T-helper 22 cell (primary cell): ENCODE measurements around the gene GAB4.
"Not testable (repeated sequence)": the region's sequence is repeated elsewhere in the genome, so short reads cannot be mapped to it uniquely, and the experiment has no call there.

Experiments
- DNase-seq: peaks from one replicate; pipeline ENCODE4 v3.0.0-alpha.2; 2020; ENCODE audit warnings: low read depth

The GAB4 gene, protein sequence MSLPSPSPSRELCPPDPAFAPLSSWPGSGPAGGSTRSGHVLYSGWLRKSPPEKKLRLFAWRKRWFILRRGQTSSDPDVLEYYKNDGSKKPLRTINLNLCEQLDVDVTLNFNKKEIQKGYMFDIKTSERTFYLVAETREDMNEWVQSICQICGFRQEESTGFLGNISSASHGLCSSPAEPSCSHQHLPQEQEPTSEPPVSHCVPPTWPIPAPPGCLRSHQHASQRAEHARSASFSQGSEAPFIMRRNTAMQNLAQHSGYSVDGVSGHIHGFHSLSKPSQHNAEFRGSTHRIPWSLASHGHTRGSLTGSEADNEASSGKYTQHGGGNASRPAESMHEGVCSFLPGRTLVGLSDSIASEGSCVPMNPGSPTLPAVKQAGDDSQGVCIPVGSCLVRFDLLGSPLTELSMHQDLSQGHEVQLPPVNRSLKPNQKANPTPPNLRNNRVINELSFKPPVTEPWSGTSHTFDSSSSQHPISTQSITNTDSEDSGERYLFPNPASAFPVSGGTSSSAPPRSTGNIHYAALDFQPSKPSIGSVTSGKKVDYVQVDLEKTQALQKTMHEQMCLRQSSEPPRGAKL

DNA sequence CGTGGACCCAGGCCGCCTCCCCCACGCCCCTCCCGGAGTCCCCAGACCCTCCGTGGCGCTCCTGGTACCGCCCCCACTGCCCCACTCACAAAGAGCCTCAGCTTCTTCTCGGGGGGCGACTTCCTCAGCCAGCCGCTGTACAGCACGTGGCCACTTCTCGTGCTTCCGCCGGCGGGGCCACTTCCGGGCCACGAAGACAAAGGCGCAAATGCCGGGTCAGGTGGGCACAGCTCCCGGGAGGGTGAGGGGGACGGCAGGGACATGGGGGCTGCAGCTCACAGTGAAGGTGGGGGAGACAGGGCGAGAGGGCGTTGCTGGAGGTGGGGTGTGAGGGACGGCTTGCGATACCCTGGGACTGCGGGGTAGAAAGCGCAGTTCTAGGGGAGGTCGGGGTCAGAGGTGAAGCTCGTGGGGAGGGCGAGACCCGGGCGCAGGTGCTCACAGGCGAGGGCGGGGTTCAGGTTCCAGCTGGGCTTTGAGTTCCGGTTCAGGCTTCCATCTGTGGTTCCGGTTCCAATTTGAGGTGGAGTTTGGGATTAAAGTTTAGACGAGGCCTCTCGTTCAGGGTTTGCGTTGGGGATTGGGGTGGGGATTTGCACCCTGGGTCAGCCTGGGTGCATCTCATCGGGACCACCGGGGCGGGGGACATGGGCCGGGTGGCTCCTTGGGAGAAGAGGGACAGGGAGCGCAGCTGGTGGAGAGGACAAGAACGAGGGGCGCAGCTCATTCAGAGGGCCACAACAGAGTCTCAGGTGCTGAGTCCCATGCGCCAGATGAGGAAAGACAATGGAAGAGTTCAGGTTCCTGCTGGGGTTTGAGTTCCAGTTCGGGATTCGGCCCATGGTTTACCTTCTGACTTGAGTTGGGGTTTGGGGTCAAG, at the start of gene GAB4:
TSS of gene GAB4 (minus strand) at position 371 of the 880 bp plus-strand sequence. CDS start at position 263, 108 bp downstream.
- no peak for DNase-seq

DNA sequence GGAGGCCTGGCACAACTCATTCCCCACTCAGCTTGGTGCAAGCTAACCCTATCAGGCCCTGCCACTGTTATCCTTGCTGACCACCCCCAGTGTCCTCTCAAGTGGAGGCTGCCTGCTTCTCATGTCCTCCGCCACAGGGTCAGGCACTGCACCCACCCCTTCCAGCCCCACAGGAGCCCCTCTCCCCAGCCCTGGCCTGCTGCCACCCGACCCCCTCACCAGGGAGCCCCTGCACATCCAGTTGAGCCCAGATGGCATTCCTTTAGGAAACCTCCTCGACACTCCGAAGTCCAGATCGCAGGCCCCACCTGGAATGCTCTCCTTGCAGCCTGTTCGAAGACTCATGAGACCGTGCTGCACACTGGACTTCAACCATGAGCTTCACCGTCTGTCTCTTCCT, 48.8 kb upstream of the GAB4 start:
- no peak for DNase-seq

DNA sequence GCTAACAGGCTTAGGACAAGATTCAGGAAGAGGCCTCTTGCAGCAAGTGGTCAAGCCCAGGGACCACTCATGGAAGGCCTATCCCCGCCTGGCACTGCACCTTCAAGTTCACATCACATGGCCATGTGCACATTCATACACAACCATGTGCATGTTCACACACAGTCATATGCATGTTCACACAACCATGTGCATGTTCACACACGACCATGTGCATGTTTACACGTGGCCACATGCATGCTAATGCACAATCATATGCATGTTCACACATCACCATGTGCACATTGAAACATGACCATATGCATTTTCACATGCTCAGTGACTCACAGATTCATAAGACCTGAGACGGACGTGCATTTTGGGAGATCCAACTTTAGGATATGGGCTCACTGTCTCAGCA, 48.0 kb upstream of the GAB4 start:
- DNase-seq = no peak

DNA sequence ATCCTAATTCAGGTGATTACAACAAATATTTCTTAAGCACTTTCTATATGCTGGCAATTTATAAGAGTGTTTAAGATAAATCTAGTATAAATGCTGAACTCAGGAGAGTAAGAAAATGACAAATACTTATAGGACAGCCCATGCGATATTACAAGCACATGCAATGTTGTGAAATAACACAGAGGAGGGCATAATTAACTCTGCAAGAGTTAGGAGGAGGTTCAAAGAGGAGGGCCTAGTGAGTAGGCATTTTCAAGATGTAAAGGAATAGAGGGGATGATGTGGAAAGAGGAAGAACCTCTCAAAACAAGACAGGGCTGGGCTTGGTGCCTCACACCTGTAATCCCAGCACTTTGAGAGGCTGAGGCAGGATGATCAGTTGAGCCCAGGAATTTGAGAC, 39.6 kb upstream of the GAB4 start:
- no peak for DNase-seq

DNA sequence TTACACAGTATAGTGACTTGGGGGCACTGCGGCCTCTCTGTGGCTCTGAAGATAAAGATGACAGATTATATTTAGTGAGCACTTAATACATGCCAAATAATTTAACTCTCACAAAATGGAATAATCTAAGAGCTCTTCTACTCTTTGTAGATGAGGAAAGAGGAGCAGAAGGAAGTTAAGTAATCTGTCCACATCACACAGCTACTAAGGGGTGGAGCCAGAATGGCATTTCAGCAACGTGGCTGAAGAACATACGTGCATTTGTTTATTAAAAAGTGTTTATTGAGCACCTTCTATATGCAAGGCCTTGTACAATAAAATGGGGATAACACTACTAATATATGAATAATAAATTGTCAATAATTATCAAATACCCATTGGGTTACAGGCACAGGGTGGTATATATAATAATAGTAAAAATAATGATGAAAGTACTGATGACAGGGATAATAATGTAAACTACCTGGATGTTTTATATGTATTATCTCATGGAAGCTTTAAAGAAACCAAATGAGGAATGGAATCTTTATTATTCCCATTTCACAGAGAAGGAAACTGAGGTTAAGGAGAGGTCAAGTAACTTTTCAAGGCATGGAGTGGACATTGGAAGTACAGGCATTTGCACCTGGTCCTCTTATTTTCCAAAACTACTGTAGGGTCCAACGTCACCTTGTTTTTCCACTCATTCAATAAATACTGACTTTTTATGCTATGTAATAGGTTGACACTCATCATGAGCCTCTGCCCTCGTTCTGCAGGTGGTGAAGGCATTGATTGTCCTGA, 38.7 kb upstream of the GAB4 start:
- no peak for DNase-seq

DNA sequence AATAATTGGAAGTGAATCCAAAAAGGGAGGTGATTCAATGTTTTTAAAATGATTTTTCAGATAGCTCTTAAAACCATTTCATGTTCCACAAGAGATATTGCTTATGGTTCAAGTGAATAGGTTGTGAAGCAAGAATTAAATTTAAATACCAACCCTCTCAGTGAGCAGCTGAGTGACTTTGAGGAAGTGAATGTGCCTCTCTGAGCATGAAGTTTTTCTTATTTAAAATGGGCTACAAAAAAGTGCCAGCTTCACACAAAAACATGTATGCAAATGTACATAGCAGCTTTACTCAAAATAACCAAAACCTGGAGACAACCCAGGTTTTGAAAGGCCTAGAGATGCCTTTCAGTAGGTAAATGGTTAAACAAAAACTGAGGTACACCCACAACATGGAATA, 35.5 kb upstream of the GAB4 start:
- DNase-seq = no peak

DNA sequence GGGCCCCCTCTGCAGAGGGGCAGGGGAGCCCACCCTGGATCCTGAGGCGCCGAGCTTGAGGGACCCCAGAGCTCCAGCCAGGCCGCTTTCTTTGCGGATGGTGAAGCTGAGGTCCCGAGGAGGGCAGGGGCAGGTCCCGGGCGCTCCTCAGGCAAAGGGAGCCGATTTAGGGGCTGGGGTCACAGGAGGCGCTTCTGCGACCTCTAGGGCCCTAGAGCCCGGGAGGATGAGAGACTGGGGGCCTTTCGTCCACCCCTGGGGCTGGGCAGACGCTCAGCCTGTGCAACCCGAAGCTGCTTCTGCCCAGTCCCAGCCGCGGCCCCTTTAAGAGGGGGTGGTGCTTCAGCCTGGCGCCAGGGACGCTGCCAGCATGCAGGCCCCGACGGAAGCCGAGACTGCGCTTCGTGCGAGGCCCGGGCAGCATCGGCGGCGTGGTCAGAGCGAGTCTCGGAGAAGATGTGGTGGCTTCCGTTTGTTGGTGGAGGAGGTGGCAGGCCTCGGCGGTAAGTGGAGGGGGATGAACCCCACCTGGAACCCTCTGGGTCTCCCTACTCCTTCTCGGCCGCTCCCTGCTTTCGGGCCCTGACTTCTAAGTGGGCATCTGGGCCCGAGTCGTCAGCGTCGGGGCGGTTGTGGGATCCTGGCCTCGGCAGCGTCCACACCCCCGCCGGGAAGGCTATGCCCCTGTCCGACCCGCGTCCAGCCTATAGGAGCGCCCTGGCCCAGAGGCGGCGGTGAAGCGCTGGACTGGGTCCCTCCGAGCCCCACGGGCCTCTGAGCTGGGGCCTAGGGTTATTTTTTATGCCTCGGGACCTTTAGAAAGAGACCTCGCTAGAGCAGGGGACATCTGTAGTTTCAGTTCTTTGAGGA, 29.1 kb upstream of the GAB4 start:
- DNase-seq = not testable (repeated sequence)

DNA sequence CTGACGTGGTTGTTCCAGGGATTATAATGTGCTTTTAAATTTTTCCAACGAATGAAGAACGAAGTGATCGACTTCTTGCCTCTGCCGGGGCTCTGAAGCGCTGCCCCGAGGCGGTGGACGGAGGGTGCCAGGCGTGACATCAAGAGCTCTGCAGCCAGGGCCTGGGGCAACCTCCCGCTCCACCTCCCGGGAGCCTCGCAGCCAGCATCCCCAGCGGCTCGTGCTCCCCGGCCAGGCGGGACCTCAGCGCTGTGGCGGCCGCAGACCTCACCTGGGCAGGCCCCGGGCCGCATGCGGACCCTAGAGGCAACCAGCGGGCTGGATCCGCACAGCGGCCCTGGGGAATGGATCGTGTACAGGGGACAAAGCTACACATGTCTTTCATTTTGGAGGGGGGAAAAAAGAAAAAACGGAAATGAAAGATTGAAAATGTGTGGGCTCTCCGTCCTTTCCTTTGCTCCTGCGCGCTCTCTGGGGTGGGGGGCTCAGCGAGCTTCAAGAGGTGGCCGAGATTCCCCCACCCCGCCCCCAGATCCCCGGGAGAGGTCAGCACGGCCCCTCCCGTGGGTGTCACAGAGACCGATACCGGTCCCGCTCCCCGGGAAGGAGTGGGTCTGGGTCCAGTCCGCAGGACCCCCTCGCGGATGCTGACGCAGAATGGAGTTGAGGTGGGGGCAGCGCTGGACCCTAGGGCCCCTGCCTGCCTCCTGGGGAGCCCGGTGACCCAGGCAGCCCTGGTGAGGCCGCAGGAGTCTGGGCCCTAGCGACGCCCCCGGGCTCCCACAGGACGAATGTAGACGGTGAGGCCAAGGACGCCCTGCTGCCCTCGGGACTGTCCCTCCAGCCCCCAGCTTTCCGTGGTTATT, 28.2 kb upstream of the GAB4 start:
- DNase-seq = not testable (repeated sequence)

DNA sequence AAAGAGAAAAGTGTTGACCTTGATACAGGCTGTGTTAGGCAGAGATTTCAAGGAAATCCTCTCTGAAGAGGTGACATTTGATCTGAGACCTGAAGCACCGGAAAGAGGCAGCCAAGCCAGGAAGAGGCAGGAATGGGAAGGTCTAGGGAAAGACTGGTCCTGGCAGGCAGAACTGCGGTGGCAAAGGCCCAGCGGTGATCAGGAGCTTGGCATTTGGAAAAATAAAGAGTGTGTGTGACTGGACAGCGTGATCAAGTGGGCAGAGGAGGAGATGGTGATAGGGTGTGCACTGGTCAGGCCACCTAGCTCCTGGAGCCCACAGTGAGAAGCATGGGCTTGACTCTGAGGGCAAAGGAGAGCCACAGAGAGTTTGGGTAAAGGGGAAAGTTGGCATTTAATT, 27.2 kb upstream of the GAB4 start:
- no peak for DNase-seq

DNA sequence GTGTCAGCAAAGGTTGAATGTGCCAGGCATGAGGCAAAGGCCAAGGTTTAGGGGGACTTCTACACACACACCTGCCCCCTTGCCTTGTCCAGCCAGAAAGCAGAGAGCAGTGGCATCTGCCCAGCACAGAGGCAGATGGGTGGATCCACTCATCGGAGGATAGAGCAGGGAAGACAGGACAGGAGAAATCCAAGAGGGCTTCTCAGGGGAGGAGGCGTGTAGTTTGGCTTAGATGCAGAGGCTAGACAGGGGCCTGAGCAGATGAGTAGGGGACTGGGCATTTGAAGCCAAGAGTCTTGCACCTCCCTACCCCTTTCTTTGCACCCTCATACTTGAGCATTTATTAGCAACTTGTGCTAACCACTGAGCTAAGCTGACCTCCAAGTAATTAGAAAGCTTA, 26.5 kb upstream of the GAB4 start:
- DNase-seq = not testable (repeated sequence)

DNA sequence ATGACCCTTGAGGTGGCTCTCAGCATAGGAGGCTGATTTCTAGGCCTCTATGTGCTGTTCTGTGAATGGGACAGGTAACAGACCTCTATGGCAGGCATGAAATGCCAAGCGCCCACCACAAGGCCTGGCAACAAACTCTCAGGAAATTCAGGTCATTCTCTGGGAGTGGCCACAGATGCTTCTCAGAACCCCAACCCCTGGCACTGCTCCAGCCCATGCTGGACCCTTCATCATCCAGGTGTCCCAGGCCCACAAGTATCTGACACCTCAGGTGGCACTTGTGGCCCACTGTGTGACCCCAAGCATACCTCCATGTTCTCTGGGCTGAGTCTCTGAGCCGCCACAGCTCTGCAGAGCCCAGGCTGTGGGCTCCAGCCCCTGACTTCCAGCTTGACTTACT, 24.3 kb upstream of the GAB4 start:
- not testable (repeated sequence) for DNase-seq

DNA sequence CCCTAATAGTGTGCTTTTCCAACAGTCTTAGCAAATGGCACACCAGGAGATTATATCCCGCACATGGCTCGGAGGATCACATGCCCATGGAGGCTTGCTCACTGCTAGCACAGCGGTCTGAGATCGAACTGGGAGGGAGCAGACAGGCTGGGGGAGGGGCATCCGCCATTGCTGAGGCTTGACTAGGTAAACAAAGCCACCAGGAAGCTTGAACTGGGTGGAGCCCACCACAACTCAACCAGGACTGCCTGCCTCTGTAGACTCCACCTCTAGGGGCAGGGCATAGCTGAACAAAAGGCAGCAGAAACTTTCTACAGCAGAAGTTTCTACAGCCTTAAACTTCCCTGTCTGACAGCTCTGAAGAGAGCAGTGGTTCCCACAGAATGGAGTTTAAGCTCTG, 16.4 kb upstream of the GAB4 start:
- DNase-seq = not testable (repeated sequence)

DNA sequence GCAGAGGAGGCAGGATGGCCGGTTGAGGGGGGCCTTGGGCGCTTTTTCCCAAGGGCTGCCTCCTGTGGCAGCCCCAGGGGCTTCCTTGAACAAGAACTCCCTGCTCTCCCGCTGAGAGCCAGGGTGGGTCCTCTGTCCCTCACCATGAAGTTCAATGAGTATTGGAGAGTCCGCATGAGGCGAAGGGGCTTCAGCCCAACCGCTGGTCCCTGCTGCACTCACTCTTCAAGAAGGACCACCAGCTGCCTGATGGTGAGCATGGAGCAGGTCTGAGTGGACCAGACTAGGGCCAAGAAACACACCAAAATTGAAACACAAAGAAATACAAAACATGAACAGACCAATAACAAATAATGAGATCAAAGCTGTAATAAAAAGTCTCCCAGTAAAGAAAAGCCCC, 7.5 kb upstream of the GAB4 start:
- not testable (repeated sequence) for DNase-seq

DNA sequence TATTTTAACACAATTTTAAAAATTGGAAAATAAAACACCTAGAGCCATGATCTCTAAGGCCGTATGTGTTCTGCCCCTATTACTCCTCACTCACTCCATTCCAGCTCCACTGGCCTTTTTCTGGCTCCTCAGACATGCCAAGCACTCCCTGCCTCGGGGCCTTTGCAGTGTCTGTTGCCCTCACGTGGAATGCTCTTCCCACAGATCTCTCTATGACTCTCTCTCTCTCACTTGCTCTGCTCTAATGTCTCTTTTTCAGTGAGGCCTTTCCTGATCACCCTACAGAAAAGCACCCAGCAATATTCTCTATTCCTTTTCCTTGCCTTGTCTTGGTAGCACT, 6.0 kb upstream of the GAB4 start:
- not testable (repeated sequence) for DNase-seq

DNA sequence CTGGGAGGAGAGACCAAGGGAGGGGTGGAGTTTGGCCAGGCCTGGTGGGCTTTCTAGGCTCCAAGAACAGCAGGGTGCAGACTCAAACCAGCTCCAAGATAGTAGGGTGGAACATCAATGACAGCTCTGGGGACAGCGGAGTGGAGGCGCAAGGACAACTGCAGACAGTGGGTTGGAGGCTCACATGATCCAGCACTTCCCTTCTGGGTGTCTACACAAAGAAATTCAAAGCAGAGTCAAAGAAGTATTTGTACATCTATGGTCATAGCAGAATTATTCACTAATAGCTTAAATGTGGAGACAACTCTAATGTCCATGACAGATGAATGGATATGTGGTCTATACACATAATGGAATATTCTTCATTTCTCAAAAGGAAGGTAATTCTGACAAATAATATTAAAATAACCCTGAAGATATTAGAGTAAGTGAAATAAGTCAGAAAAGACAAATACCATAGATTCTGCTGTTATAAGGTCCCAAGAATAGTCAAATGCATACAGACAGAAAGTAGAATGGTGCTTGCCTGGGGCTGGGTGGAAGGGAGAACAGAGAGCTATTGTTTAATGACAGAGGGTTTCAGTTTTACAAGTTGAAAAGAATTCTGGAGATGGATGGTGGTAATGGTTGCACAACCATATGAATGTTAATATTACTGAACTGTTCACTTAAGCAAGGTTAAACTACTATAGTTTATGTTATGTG, 5.5 kb upstream of the GAB4 start:
- DNase-seq = no peak

DNA sequence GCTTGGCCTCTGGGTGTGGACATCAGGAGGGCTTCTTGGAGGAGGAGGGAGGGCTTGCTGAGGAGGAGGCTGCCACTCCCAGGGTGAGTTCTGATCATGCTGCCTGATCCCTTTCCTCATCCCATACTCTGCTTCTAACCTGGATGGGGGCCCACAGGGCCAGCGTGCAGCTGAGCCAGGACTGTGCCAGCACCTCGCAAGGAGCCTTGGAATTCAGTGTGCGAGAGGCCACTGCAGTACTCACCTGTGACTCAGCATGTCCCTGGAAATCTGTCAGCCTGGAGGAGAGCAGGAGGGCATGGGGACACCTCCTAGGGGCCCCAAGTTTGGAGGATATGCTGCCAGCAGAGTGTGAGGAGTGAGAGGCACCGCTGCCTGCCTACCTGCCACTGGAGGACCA, 4.2 kb upstream of the GAB4 start:
- DNase-seq = no peak

DNA sequence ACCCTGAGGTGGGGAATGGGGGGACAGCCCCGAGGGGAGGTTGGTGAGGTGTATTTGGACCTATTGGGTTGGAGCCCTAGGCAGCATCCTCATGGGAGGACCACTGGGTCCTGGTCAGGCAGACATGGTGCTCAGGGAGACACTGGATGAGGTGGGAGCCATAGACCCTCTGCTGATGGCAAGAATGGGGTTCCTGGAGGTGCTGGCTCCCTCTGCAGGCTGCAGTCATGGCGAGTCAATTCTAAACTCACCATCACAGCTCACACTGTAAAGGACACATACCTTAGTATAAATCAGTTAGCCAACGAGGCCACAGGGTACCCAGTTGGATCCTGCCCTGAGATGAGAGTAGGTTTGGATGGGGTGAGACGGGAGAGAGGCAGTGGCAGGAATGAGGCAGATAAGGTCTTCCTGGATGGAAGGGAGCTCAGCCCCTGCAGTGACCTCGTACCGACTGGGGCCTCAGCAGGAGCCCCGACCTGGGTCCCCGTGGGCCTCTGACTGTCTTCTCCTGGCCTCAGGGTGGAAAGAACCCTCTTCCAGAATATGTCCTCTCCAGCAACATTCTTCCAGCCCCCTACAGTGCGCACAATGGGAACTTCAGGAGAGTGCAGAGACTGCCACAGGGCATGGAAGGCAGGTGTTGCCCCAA, 1.7 kb upstream of the GAB4 start:
- DNase-seq = no peak

DNA sequence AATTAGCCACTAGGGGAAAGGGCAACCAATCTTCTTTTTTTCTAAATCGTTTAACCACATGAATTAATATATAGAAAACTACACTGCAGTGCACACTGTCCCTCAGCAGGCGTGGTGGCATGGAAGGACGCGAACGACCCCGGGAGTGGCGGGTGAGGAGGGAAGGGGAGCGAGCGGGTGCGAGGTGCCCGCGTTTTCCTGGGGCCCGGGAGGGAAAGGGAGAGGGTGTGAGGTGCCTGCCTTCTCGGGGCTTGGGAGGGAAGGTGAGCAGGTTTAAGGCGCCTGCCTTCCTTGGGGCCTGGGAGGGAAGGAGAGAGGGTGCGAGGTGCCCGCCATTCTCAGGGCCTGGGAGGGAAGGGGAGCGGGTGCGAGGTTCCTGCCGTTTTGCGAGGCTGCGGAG, 765 bp downstream of the GAB4 start:
- no peak for DNase-seq

DNA sequence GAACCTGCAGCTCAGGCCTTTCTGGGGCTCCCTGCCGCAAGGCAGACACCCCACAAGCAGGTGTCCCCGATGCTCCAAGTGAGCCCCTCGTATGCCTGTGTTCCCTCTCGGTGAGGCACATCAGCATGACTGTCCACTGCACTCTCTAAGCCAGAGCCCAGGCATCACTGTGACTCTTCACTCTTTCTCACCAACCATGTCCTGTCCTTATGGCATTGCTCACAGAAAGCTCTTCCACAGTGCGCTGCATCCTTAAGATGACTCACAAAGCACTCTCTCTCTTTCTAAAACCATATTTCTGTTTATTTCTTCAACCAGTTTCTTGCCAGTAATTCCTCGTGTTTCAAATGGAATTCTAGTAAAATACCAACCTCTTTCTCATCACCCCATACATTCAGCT, 18.1 kb downstream of the GAB4 start:
- DNase-seq = no peak
